Stimulated activated CD4-positive, alpha-beta T cell treated with anti-CD3 and anti-CD28 coated beads, Interleukin-12 subunit alpha, Interleukin-12 subunit beta, amount 100 ng/mL, for 24 hours (primary cell): ENCODE data around the gene USP10.
"Not testable (repeated sequence)": the region's sequence is repeated elsewhere in the genome, so short reads cannot be mapped to it uniquely, and the experiment has no call there.

Source experiments
- DNase-seq, 2 experiments: peaks; one replicate each; pipeline ENCODE4 v3.0.0-alpha.2; 2020; ENCODE audit warnings: low read depth in 2 of 2

The USP10 gene

GRCh38 chr16:84673561-84673960 is 26.2 kb upstream of the USP10 start:
- no peak for DNase-seq

GRCh38 chr16:84675423-84675822 is 24.4 kb upstream of the USP10 start:
- no peak for DNase-seq

- DNase-seq, result no peak
Observed at GRCh38 chr16:84675884-84676283, 23.9 kb upstream of the USP10 start.

- no peak for DNase-seq
Observed at GRCh38 chr16:84677017-84677803, 22.6 kb upstream of the USP10 start.

GRCh38 chr16:84677849-84678248 is 22.0 kb upstream of the USP10 start:
- no peak for DNase-seq

- DNase-seq, result no peak
Observed at GRCh38 chr16:84678541-84678940, 21.3 kb upstream of the USP10 start.

GRCh38 chr16:84680165-84680842 is 19.5 kb upstream of the USP10 start:
- no peak for DNase-seq

- no peak for DNase-seq
Observed at GRCh38 chr16:84680843-84681629, 18.8 kb upstream of the USP10 start.

GRCh38 chr16:84683691-84684591 is 15.9 kb upstream of the USP10 start:
- DNase-seq, result no peak

- no peak for DNase-seq
Observed at GRCh38 chr16:84684592-84684965, 15.2 kb upstream of the USP10 start.

- DNase-seq, result no peak
Observed at GRCh38 chr16:84685210-84685609, 14.6 kb upstream of the USP10 start.

- DNase-seq, result no peak
Observed at GRCh38 chr16:84686707-84687298, 13.0 kb upstream of the USP10 start.

- no peak for DNase-seq
Observed at GRCh38 chr16:84687715-84688114, 12.1 kb upstream of the USP10 start.

GRCh38 chr16:84688163-84688562 is 11.6 kb upstream of the USP10 start:
- not testable (repeated sequence) for DNase-seq

GRCh38 chr16:84689111-84689510 is 10.7 kb upstream of the USP10 start:
- no peak for DNase-seq

- no peak for DNase-seq
Observed at GRCh38 chr16:84690088-84690819, 9.5 kb upstream of the USP10 start.

GRCh38 chr16:84692451-84693214 is 7.2 kb upstream of the USP10 start:
- DNase-seq, result no peak

- not testable (repeated sequence) for DNase-seq
Observed at GRCh38 chr16:84693869-84694268, 5.9 kb upstream of the USP10 start.

- no peak for DNase-seq
Observed at GRCh38 chr16:84694980-84695379, 4.8 kb upstream of the USP10 start.
